ENCODE results near the gene DNAAF5.
A peak's percentile ranks its signal among the peaks of the same experiment; 100 is the strongest.
"Not testable (repeated sequence)": the region's sequence is repeated elsewhere in the genome, so short reads cannot be mapped to it uniquely, and the experiment has no call there.

The DNAAF5 gene

DNA sequence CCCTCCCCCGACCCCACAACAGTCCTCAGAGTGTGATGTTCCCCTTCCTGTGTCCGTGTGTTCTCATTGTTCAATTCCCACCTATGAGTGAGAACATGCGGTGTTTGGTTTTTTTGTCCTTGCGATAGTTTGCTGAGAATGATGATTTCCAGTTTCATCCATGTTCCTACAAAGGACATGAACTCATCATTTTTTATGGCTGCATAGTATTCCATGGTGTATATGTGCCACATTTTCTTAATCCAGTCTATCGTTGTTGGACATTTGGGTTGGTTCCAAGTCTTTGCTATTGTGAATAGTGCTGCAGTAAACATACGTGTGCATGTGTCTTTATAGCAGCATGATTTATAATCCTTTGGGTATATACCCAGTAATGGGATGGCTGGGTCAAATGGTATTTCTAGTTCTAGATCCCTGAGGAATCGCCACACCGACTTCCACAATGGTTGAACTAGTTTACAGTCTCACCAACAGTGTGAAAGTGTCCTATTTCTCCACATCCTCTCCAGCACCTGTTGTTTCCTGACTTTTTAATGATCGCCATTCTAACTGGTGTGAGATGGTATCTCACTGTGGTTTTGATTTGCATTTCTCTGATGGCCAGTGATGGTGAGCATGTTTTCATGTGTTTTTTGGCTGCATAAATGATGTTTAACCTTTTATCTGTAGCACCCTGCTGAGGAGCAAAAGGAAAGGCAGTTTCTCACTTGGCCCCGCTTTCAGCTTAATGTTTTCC lies 70.1 kb downstream of the DNAAF5 start:
- not testable (repeated sequence) for H3K4me3 ChIP-seq (ENCODE audit: low read length); H3K4me1 ChIP-seq (ENCODE audit: insufficient read depth, low read length); H3K9me3 ChIP-seq (ENCODE audit: low read length); H2AFZ ChIP-seq (ENCODE audit: low read depth, low read length); H3K27me3 ChIP-seq (ENCODE audit: insufficient read depth, low read length); H3K36me3 ChIP-seq (ENCODE audit: insufficient read depth, low read length)

DNA sequence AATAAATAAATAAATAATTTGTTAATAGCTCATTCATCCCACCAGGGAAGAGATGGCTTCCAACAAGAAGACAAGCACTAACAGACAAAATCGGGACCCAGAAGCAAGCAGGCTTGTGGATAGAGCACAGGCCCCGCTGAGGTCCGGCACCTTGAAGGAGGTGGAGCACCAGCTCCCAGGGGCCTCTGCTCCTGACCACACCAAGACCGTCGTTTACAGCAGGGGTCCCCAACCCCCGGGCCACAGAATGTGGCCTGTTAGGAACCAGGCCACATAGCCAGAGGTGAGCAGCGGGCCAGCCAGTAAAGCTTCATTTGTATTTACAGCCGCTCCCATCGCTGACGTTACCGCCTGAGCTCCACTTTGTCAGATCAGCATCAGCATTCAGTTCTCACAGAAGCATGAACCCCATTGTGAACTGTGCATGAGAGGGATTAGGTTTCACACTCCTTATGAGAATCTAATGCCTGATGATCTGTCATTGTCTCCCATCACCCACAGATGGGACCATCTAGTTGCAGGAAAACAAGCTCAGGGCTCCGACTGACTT lies 72.5 kb downstream of the DNAAF5 start:
- no peaks in the 10 kb centered on the region for H3K27me3 ChIP-seq (ENCODE audit: insufficient read depth, low read length)
- no peak overlapping the region for H3K4me3 ChIP-seq (ENCODE audit: low read length)
- H3K4me1 ChIP-seq (ENCODE audit: insufficient read depth, low read length), result no peaks in the 10 kb centered on the region
- H3K9me3 ChIP-seq (ENCODE audit: low read length), result peaks cover 6% of the 10 kb centered on the region
- H2AFZ ChIP-seq (ENCODE audit: low read depth, low read length), result no peak overlapping the region
- H3K36me3 ChIP-seq (ENCODE audit: insufficient read depth, low read length), result no peaks in the 10 kb centered on the region

DNA sequence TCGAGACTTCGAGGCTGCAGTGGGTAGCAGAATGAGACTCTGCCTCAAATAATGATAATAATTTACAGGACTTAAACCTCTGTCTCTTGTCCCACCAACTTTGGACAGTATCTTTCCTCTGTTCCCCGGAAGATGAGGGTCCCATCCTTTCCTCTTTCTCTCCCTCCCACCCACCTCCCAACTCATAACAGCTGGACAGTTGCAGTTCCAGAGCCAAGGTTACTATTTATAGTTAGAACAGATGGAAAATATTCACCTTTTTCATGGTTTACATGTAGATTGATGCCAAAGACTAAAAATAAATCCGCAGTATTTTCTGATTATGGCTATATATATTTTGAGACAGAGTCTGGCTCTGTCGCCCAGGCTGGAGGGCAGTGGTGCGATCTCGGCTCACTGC lies 74.2 kb downstream of the DNAAF5 start:
- Histone ChIP-seq H3K27me3 (ENCODE audit: insufficient read depth, low read length) (no peaks in the 10 kb centered on the region), H2AFZ (ENCODE audit: low read depth, low read length) (no peak overlapping the region), H3K36me3 (ENCODE audit: insufficient read depth, low read length) (no peaks in the 10 kb centered on the region), H3K9me3 (ENCODE audit: low read length) (peaks cover 4% of the 10 kb centered on the region), H3K4me1 (ENCODE audit: insufficient read depth, low read length) (no peaks in the 10 kb centered on the region), H3K4me3 (ENCODE audit: low read length) (no peak overlapping the region)

DNA sequence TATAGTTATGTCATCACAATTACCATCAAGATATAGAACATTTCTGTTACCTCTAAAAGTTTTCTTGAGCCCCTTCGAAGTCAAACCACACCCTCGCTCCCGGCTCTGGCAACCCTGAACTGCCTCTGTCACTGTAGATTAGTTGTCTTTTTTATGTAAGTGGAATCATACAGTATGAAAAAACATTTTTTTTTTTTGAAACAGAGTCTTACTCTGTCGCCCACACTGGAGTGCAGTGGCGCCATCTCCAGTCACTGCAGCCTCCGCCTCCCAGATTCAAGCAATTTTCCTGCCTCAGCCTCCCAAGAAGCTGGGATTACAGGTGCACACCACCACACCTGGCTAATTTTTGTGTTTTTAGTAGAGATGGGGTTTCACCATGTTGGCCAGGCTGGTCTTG lies 74.9 kb downstream of the DNAAF5 start:
- H3K9me3 ChIP-seq (ENCODE audit: low read length); H2AFZ ChIP-seq (ENCODE audit: low read depth, low read length); H3K36me3 ChIP-seq (ENCODE audit: insufficient read depth, low read length); H3K4me3 ChIP-seq (ENCODE audit: low read length); H3K27me3 ChIP-seq (ENCODE audit: insufficient read depth, low read length); H3K4me1 ChIP-seq (ENCODE audit: insufficient read depth, low read length): not testable (repeated sequence)

DNA sequence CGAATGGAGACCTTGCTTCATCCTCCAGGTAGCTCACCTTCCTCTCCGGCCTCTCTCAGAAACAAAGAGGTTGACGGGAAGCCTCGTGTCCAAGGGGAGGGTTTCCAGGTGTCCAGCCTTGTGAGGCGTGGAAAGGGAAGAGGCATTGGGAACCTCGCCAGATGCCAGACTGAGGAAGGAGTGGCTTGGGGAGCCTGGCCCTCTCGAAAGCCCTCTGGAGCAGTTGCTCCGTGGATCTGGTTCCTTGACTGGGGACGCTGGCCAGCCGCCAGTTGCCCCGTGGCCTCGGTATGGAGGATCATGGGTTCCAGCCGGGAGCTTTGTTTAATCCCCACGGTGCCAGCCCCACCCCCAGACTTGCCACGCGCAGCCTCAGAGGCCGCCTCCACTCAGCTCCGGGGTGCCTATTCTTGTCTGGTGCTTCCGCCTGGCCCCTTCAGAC lies 75.5 kb downstream of the DNAAF5 start:
- Histone ChIP-seq H3K4me3 (ENCODE audit: low read length) (no peak overlapping the region), H3K4me1 (ENCODE audit: insufficient read depth, low read length) (no peaks in the 10 kb centered on the region), H3K9me3 (ENCODE audit: low read length) (peaks cover 4% of the 10 kb centered on the region), H2AFZ (ENCODE audit: low read depth, low read length) (no peak overlapping the region), H3K36me3 (ENCODE audit: insufficient read depth, low read length) (no peaks in the 10 kb centered on the region), H3K27me3 (ENCODE audit: insufficient read depth, low read length) (no peaks in the 10 kb centered on the region)

DNA sequence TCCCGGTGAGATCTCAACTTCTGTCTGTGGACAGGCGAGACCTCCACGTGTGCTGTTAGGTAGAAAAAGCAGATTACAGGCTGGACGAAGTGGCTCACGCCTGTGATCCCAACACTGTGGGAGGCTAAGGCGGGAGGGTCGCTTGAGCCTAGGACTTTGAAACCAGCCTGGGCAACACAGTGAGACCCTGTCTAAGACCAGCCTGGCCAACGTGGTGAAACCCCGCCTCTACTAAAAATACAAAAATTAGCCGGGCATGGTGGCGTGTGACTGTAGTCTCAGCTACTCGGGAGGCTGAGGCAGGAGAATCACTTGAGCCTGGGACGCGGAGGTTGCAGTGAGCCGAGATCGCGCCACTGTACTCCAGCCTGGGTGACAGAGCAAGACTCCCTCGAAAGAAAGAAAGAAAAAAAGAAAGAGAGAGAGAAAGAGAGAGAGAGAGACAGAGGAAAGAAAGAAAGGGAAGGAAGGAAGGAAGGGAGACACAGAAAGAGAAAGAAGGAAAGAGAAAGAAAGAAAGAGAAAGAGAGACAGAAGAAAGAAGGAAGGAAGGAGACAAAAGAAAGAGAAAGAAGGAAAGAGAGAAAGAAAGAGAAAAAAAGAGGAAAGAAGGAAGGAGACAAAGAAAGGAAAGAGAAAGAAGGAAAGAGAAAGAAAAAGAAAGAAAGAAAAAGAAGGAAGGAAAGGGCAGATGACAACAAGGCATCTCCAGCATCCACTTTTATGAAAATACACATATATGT lies 76.2 kb downstream of the DNAAF5 start:
- Histone ChIP-seq H3K36me3 (ENCODE audit: insufficient read depth, low read length) (no peaks in the 10 kb centered on the region), H2AFZ (ENCODE audit: low read depth, low read length) (no peak overlapping the region), H3K27me3 (ENCODE audit: insufficient read depth, low read length) (no peaks in the 10 kb centered on the region), H3K4me3 (ENCODE audit: low read length) (no peak overlapping the region), H3K9me3 (ENCODE audit: low read length) (peaks cover 4% of the 10 kb centered on the region), H3K4me1 (ENCODE audit: insufficient read depth, low read length) (no peaks in the 10 kb centered on the region)

DNA sequence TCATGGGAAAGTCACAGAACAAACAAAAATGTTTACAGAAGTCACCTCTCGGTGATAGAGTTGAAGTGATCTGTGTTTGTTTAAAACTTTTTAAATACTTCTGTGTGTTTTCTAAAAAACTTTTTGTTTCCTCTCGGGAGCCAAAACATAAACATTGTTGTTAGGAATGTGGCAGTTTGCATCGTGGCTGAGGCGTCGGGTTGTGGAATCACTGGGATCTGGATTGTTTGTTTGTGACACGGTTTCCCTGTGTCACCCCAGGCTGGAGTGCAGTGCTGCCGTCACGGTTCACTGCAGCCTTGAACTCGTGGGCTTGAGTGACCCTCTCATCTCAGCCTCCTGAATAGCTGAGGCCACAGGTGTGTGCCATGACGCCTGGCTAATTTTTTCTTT lies 76.7 kb downstream of the DNAAF5 start:
- Histone ChIP-seq H3K36me3 (ENCODE audit: insufficient read depth, low read length) (no peaks in the 10 kb centered on the region), H3K9me3 (ENCODE audit: low read length) (peaks cover 4% of the 10 kb centered on the region), H3K27me3 (ENCODE audit: insufficient read depth, low read length) (no peaks in the 10 kb centered on the region), H3K4me3 (ENCODE audit: low read length) (no peak overlapping the region), H3K4me1 (ENCODE audit: insufficient read depth, low read length) (no peaks in the 10 kb centered on the region), H2AFZ (ENCODE audit: low read depth, low read length) (no peak overlapping the region)

DNA sequence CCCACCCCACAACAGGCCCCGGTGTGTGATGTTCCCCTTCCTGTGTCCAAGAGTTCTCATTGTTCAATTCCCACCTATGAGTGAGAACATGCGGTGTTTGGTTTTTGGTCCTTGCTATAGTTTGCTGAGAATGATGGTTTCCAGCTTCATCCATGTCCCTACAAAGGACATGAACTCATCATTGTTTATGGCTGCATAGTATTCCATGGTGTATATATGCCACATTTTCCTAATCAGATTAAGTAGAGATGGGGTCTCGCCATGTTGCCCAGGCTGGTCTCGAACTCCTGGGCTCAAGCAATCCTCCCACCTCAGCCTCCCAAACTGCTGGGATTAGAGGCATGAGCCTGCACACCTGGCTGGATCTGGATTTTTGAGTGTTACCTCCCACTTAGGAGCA lies 77.3 kb downstream of the DNAAF5 start:
- not testable (repeated sequence) for H3K36me3 ChIP-seq (ENCODE audit: insufficient read depth, low read length); H3K4me1 ChIP-seq (ENCODE audit: insufficient read depth, low read length); H3K27me3 ChIP-seq (ENCODE audit: insufficient read depth, low read length); H2AFZ ChIP-seq (ENCODE audit: low read depth, low read length); H3K4me3 ChIP-seq (ENCODE audit: low read length); H3K9me3 ChIP-seq (ENCODE audit: low read length)

DNA sequence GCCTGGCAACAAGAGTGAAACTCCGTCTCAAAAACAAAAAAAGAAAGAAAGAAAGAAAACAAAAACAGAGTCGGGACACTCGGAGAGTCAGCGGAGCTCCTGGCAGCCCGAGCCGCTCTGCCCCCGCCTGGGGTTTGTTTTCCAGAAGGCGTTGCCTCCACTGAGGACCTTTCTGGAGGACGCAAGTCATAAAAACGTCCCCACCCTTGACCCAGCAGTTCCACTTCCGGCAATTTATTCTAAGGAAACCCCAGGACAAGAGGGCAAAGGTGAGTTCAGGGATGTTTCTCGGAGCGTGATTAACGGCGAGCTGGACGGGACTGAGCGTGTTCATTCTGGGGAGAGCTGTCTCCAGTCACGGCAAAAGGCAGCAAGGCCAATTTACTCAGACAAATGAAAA lies 78.8 kb downstream of the DNAAF5 start:
- no peak overlapping the region for H3K4me3 ChIP-seq (ENCODE audit: low read length)
- no peaks in the 10 kb centered on the region for H3K4me1 ChIP-seq (ENCODE audit: insufficient read depth, low read length)
- no peak overlapping the region for H2AFZ ChIP-seq (ENCODE audit: low read depth, low read length)
- no peaks in the 10 kb centered on the region for H3K27me3 ChIP-seq (ENCODE audit: insufficient read depth, low read length)
- peaks cover 3% of the 10 kb centered on the region for H3K9me3 ChIP-seq (ENCODE audit: low read length)
- H3K36me3 ChIP-seq (ENCODE audit: insufficient read depth, low read length), result no peaks in the 10 kb centered on the region

DNA sequence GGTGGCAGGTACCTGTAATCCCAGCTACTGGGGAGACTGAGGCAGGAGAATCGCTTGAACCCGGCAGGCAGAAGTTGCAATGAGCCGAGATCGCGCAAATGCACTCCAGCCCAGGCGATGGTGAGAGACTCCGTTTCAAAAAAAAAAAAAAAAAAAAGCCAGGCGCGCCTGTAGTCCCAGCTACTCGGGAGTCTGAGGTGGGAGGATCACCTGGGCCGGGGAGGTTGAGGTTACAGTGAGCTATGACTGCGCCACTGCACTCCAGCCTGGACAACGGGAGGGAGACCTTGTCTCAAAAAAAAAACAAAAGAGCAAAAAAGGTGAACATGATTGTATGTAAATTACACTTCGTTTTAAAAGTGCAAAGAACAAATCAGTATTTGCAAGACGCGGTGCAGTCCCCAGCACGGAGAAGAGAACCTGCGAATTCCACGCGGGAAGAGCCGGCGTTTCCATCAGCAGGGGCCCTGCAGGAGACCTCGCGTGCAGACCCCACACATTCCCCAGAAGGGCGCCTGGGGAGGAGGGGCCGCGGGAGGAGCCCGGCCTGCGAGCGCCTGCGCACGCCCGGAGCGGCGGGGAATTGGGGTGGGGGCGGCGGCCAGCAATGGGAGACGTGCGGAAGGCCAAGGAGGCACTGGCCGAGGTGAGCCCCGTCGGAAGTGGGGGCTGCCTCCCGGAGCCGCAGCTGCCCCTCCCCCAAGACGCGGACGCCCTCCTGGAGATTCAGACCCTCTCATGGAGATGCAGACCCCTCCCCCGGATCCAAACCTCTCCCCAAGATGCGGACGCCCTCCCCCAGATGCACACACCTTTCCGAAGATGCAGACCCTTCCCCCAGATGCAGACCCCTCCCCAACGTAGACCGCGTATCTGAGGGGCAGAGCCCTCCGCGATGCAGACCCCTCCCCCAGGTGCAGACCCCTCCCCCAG lies 89.1 kb downstream of the DNAAF5 start:
- H3K9me3 ChIP-seq (ENCODE audit: low read length), result peaks cover 2% of the 10 kb centered on the region
- H3K36me3 ChIP-seq (ENCODE audit: insufficient read depth, low read length), result no peaks in the 10 kb centered on the region
- peaks cover 19% of the 10 kb centered on the region for H3K4me1 ChIP-seq (ENCODE audit: insufficient read depth, low read length)
- peak overlapping the region; percentile 65 for H2AFZ ChIP-seq (ENCODE audit: low read depth, low read length)
- H3K27me3 ChIP-seq (ENCODE audit: insufficient read depth, low read length), result no peaks in the 10 kb centered on the region
- peak overlapping the region; percentile 64 for H3K4me3 ChIP-seq (ENCODE audit: low read length)

DNA sequence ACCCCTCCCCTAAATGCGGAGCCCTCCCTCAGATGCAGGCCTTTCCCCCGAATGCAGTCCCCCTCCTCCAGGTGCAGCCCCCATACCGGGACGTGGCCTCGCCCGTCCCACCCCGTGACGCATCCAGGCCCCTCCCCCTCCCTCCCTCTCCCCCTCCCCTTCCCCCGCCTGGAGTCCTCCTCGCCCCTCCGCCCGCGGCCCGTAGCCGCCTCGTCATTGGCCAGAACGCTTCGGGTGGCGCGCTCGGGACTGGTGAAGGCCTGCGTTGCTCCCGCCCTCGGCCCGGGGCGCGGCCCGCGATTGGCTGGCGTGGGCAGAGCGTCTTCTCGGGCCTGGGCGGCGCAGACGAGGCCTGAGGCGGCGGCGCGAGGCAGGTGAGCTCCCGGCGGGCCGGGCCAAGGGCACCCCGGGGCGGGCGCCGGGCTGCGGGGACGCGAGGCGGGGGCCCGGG lies 89.8 kb downstream of the DNAAF5 start:
- Histone ChIP-seq H3K36me3 (ENCODE audit: insufficient read depth, low read length) (no peaks in the 10 kb centered on the region), H3K9me3 (ENCODE audit: low read length) (peaks cover 2% of the 10 kb centered on the region), H3K4me1 (ENCODE audit: insufficient read depth, low read length) (peaks cover 19% of the 10 kb centered on the region), H3K27me3 (ENCODE audit: insufficient read depth, low read length) (no peaks in the 10 kb centered on the region), H3K4me3 (ENCODE audit: low read length) (peak overlapping the region; percentile 92), H2AFZ (ENCODE audit: low read depth, low read length) (peak overlapping the region; percentile 65)

DNA sequence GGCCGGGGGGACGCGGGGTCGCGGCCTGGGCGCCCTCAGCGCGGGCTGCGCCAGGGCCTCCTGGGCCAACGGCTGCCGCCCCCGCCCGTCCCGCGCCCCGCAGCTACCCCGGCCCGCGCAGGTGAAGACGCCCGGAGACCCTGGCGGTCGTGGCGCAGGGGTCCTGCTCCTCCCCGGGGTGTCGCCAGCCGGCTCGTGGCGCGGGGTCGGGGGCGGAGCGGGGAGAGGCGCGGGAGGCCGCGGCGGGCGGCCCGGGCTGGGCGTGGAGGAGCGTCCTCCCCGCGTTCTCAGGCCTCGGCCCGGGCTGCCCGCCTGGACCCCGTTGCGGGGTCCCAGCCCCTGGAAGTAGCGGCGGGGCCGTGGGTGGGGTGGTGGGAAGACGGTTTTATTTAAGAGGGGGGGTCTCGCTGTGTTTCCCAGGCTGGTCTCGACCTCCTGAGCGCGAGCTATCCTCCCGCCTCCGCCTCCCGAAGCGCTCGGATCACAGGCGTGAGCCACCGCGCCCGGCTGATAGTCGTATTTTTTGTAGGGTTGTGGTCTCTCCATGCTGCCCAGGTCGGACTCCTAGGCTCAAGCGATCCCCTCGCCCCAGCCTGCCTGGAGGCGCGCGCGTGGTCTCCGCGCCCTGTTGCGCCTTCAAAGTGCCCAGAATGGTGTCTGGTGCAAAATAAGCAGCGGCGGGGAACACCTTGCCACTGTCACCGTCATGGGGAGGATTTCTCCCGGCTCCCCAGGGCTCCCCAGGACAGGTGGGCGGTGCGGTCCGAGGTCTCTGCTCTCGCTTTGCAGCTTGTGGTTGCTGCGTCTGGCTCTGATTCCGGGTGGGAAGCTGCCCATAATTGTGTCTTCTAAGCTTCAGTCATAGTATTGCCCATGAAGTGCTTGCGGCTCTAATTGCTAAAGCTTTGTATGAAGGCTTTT lies 90.5 kb downstream of the DNAAF5 start:
- no peaks in the 10 kb centered on the region for H3K36me3 ChIP-seq (ENCODE audit: insufficient read depth, low read length)
- H2AFZ ChIP-seq (ENCODE audit: low read depth, low read length), result peak overlapping the region; percentile 21
- no peaks in the 10 kb centered on the region for H3K27me3 ChIP-seq (ENCODE audit: insufficient read depth, low read length)
- H3K4me1 ChIP-seq (ENCODE audit: insufficient read depth, low read length), result peaks cover 19% of the 10 kb centered on the region
- H3K4me3 ChIP-seq (ENCODE audit: low read length), result peak overlapping the region; percentile 92
- peaks cover 2% of the 10 kb centered on the region for H3K9me3 ChIP-seq (ENCODE audit: low read length)
